GM21381 (cell line): ENCODE results near the gene NHLRC3.
"Not testable (repeated sequence)": the region's sequence is repeated elsewhere in the genome, so short reads cannot be mapped to it uniquely, and the experiment has no call there.

Experiments used
- ATAC-seq: cut with Tn5 transposase; IDR thresholded peaks from one replicate; pipeline ENCODE4 v1.9.1; 2021; ENCODE audit warnings: mild to moderate bottlenecking, moderate library complexity; ENCODE audit not compliant: unreplicated experiment

NHLRC3 gene

GRCh38 chr13:39040206-39040605, 1.9 kb downstream of the NHLRC3 start:
- ATAC-seq: no peak

- ATAC-seq: peak; percentile 79
Measured at GRCh38 chr13:39044536-39044935, 6.3 kb downstream of the NHLRC3 start.

- ATAC-seq: no peak
Measured at GRCh38 chr13:39047560-39047959, 9.3 kb downstream of the NHLRC3 start.

GRCh38 chr13:39048806-39049205, 10.6 kb downstream of the NHLRC3 start:
- no peak for ATAC-seq

- no peak for ATAC-seq
Measured at GRCh38 chr13:39049274-39049673, 11.0 kb downstream of the NHLRC3 start.

- no peak for ATAC-seq
Measured at GRCh38 chr13:39051157-39051556, 12.9 kb downstream of the NHLRC3 start.

- ATAC-seq: no peak
Measured at GRCh38 chr13:39052944-39053343, 14.7 kb downstream of the NHLRC3 start.

GRCh38 chr13:39054112-39054511, 15.9 kb downstream of the NHLRC3 start:
- no peak for ATAC-seq

GRCh38 chr13:39056018-39056417, 17.8 kb downstream of the NHLRC3 start:
- no peak for ATAC-seq

- no peak for ATAC-seq
Measured at GRCh38 chr13:39058040-39058439, 19.8 kb downstream of the NHLRC3 start.

- no peak for ATAC-seq
Measured at GRCh38 chr13:39062004-39062403, 23.7 kb downstream of the NHLRC3 start.

- ATAC-seq: no peak
Measured at GRCh38 chr13:39072842-39073241, 34.6 kb downstream of the NHLRC3 start.

- ATAC-seq: no peak
Measured at GRCh38 chr13:39073983-39074382, 35.7 kb downstream of the NHLRC3 start.

GRCh38 chr13:39086251-39086945, 48.1 kb downstream of the NHLRC3 start:
- ATAC-seq: not testable (repeated sequence)

- no peak for ATAC-seq
Measured at GRCh38 chr13:39091586-39091985, 53.3 kb downstream of the NHLRC3 start.

GRCh38 chr13:39095500-39095899, 57.2 kb downstream of the NHLRC3 start:
- ATAC-seq: no peak

GRCh38 chr13:39099231-39099630, 61.0 kb downstream of the NHLRC3 start:
- ATAC-seq: no peak
